Measurements from ENCODE around the gene SNX5.

GRCh38 chr20:17995967-17996819 lies 27.6 kb upstream of the SNX5 start:
- TF ChIP-seq CHD2 (IDR thresholded peaks at IDR 0.05; ENCODE audit: borderline replicate concordance, low read depth, low read length), result no peak
- TF ChIP-seq BRCA1 (IDR thresholded peaks at IDR 0.05; ENCODE audit: low read depth, low read length), result no peak
- TF ChIP-seq POLR2AphosphoS2 (IDR thresholded peaks at IDR 0.05; ENCODE audit: low read depth, low read length), result no peak
- TF ChIP-seq POLR2A (IDR thresholded peaks at IDR 0.05; ENCODE audit: low read depth, low read length), result no peak
- no peak for TF ChIP-seq USF2 (IDR thresholded peaks at IDR 0.05; ENCODE audit: borderline replicate concordance, low read depth, low read length)
- no peak for TF ChIP-seq TCF7 (IDR thresholded peaks at IDR 0.05; ENCODE audit: borderline replicate concordance)
- TF ChIP-seq NR2C2 (IDR thresholded peaks at IDR 0.05; ENCODE audit: borderline replicate concordance, control insufficient read depth, insufficient read length, low read depth), result no peak
